Measurements from ENCODE around the gene BIK.
"Not testable (repeated sequence)": the region's sequence is repeated elsewhere in the genome, so short reads cannot be mapped to it uniquely, and the experiment has no call there.

Gene BIK

DNA sequence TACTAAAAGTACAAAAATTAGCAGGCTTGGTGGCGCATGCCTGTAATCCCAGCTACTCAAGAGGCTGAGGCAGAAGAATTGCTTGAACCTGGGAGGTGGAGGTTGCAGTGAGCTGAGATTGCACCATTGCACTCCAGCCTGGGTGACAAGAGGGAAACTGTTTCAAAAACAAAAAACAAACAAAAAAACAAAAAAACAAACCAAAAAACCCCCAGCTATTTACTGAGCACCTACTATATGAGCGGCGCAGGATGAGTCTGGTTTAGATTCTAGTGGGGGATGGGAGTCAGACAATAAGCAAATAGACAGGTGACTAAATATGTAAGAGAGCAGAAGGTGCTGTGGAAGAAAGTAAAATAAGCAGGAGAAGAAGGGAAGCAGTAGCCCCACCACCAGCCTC, 5.6 kb upstream of the BIK start:
- not testable (repeated sequence) for DNase-seq

DNA sequence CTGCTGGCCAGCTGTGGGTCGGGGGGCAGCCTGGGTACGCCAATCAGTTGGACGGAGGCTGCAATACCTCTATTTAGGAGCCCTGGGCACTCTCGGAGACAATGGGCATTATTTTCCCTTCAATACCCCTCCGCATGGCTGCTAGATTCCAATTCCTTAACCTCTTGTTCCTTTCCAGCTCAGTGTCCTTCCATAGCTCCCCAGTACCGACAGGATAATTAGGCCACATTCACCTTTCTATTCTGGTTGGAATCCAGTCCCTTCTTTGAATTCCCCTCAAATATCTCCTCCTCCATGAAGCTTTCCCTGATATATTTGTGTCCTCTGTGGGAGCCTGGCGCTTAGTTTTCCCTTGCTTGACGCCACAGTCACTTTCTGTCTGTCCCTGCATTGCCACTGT, 4.2 kb upstream of the BIK start:
- DNase-seq = no peak

GRCh38 chr22:43109511-43109910, 1.0 kb upstream of the BIK start:
- DNase-seq = no peak

- no peak for DNase-seq
Measured at GRCh38 chr22:43109921-43110443, 568 bp upstream of the BIK start.

GRCh38 chr22:43110927-43111623, 525 bp downstream of the BIK start:
- peak; percentile 34 to 40 for DNase-seq

- no peak for DNase-seq
Measured at GRCh38 chr22:43113526-43114251, 3.1 kb downstream of the BIK start.

- no peak for DNase-seq
Measured at GRCh38 chr22:43114958-43115357, 4.4 kb downstream of the BIK start.

DNA sequence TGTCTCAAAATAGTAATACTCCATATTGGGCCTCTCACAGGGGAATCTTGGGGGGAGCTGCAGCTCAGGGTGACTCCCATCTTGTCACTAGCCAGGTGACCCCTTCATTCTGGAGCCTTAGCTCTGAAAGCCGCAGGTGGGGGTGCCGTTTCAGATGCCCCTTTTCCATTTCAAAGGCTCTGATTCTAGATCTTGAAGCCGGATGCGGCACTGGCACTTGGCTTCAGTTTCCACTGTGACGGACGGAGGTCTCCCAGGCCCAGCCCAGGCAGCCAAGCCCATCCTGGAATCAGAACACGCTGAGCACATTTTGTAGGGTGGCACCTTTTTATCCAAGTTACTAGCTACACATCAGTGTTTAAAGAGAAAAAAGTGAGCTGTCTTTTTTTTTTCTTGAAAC, 6.4 kb downstream of the BIK start:
- no peak for DNase-seq

GRCh38 chr22:43118024-43118849, 7.7 kb downstream of the BIK start:
- DNase-seq = no peak

GRCh38 chr22:43118953-43119458, 8.5 kb downstream of the BIK start:
- no peak for DNase-seq

GRCh38 chr22:43126501-43127165, 16.1 kb downstream of the BIK start:
- no peak for DNase-seq

DNA sequence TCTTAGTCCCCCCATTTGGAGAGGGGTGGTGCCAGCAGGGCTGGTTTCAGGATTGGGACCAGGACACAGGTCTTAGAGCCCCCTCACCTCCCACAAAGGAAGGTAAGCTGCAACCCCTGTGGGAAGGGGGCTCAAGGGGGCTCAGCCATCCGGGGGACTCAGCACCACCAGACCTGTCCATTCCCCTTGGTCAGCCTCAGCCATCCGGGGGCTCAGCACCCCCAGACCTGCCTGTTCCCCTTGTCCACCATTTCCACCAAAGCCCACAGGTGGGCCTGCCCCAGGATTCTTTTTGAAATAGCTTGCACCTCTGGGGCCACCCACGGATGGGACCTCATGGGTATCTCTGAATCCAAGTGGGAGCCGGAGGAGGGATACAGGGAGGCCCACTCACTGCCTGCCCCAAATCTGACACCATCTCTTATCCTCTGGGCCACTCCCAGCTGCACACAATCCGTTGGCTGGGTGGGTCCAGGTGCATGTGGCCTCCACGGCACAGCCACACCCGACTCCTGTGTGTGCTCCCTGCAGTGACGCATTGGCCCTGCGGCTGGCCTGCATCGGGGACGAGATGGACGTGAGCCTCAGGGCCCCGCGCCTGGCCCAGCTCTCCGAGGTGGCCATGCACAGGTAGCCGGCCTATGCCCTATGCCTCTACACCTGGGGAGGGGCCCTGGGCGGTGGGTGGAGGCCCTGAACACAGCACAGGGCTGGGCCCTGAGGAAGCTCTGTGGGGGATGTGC, 16.8 kb downstream of the BIK start:
- DNase-seq = no peak

DNA sequence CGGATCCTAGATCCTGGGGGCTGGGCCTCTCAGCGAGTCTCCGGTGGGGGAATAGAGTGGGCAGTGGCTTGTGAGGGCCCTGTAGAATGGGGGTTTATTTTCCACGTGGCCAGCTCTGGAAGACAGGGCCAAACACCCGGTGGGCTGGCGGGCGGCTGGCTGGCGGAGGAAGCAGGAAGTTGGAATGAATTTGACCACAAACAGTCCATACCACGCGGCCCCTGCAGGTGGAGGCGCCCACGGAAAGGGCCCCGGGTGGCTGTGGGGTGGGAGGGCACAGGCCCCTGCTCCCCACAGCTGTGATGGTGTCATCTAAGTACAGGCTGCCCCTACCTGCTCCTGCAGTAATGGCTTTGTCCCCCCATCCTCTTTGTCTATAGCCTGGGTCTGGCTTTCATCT, 17.6 kb downstream of the BIK start:
- DNase-seq = no peak

- DNase-seq = no peak
Measured at GRCh38 chr22:43128928-43129424, 18.4 kb downstream of the BIK start.

GRCh38 chr22:43129426-43130425, 19.2 kb downstream of the BIK start:
- no peak for DNase-seq

DNA sequence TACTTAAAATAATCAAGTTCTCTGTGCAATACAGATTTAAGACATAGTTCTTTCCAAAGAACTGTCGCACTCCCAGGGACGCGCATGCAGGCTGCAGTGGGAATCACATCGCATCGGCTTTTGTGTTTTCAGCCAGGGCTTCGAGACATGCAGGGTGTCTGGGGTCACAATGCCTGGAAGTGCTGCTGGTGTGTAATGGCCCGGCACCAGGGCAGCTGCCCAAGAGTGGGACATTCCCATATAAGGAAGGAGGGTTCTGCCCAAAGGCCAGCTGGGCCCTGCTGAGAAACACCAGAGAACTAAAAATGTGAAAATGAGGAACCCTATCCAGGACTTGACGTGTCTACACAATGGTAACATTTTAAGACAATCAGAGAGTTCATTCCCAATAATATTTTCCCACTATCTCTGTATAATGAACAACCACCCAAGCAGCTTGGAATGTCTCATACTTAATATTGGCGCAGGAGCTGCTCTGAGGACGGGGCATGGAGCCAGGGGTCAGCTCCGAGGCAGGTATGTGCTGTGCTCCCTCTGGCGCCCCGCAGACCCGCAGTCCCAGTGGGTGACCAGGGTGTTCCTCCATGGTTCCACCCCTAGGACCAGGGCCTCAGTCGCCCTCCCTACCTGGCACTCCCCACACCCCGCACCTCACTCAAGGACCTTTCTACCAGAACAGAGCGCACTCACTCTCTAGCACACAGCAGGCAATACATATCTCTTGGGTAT, 21.4 kb downstream of the BIK start:
- no peak for DNase-seq

DNA sequence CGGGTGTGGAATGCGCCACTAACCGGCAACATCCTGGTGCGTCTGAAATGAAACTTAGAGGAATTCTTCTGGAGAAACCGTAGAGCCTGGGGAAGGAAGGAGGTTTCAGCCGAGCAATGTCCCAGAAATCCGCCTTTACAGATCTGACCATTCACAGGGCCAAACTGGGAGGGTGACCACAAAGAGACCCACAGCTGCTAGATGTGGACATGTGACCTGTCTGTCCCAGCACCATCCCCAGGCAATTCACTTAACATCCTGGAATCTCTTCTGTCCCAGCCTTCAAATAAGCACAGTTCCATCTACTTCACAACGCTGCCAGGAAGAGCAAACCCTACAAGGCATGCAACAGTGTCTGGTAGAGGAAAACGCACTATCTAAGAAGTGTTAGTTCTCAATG, 22.9 kb downstream of the BIK start:
- no peak for DNase-seq

DNA sequence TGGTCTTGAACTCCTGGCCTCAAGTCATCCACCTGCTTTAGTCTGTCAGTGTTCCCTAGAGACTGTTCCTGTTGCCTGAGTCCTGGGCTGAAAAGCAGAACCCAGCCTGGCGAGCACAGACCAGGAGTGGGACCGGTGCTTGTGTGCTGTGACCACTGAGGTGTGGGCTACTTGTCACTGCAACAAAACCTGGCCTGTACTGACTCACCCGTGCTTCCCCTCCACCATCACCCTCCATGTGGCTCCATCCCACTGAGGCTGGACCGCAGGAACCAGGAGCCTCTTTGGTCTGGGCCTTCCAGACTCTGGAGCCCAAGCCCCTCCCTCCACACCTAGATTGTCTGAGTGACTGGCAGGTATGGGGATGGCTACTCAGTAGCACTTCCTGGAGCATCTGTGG, 24.0 kb downstream of the BIK start:
- DNase-seq = no peak

GRCh38 chr22:43135565-43135964, 25.0 kb downstream of the BIK start:
- DNase-seq = no peak

- DNase-seq = peak; percentile 29 to 33
Measured at GRCh38 chr22:43136255-43136654, 25.7 kb downstream of the BIK start.
